ENCODE measurements around the gene SMARCB1.

DNA sequence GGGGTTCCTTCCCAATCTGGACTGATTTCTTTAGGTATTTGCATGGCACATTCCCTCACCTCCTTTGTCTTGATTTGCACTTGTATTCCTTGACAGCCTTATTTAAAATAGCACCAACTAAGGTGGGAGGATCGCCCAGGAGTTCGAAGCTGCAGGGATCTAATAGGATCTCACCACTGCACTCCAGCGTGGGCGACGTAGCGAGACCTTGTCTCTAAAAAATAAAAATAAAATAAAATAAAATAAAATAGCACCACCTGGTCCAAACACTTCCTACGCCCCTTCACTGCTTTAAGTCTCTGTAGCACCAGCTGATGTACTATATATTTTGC lies 71.7 kb downstream of the SMARCB1 start:
- TF ChIP-seq CTCF (IDR thresholded peaks at IDR 0.05) (peak in 2 of 4 experiments; percentile 3 to 36), POLR2A (IDR thresholded peaks at IDR 0.05) (no peak), POLR2AphosphoS5 (IDR thresholded peaks at IDR 0.05) (no peak)

Measured in sigmoid colon (tissue), 4 donors.